Measurements from ENCODE around the gene CAB39. TPM values are rescaled to one million over a fixed set of nuclear protein-coding genes. Genes with fewer than 3 reads are reported as not detected.

The CAB39 gene
- total and polyA plus RNA-seq, 2 donors (not counting 1 experiment from before 2014, with no cell fraction given), result 51.1 to 72.3 TPM

Other genes starting within 250 kb of the CAB39 start
- gene ITM2C, start 152.1 kb downstream of the CAB39 start, total RNA-seq, result 58.3 and 77.3 TPM in 2 replicates
- gene ITM2C, start 152.1 kb downstream of the CAB39 start, polyA plus RNA-seq, result 182 and 236 TPM in 2 replicates
- not detected in 2 replicates for gene GPR55, start 212.4 kb downstream of the CAB39 start, total RNA-seq
- not detected in 2 replicates for gene GPR55, start 212.4 kb downstream of the CAB39 start, polyA plus RNA-seq

All from fibroblast of lung (primary cell).